Neural cell (in vitro differentiated cells): ENCODE results near the gene KBTBD8. TPM values are rescaled to one million over a fixed set of nuclear protein-coding genes. Genes with fewer than 3 reads are reported as not detected.

Experiments
- H2AFZ ChIP-seq: fragments of 200-600, 300-800 bp; sonication (generic), shearing (Covaris generic); 2 replicates; pipeline ENCODE4 v1.6.0; 2014; ENCODE audit warnings: low read depth, mild to moderate bottlenecking, antibody characterized with exemption, low read length, moderate library complexity
- H3F3A ChIP-seq: fragments of 200-600 bp; shearing (Covaris generic); 2 replicates; pipeline ENCODE4 v1.6.1; 2016; ENCODE audit warnings: mild to moderate bottlenecking, moderate library complexity, mixed read lengths, antibody characterized with exemption, low read length; ENCODE audit not compliant: insufficient read depth, poor library complexity, severe bottlenecking
- H3K27ac ChIP-seq: fragments of 200-600, 300-800 bp; sonication (generic), shearing (Covaris generic); 2 replicates; pipeline ENCODE4 v1.5.1; 2014; ENCODE audit warnings: mild to moderate bottlenecking, low read length, moderate library complexity
- H3K27me3 ChIP-seq: fragments of 300-800, 200-600 bp; sonication (generic), shearing (Covaris generic); 2 replicates; pipeline ENCODE4 v1.6.0; 2014; ENCODE audit warnings: mild to moderate bottlenecking, low read depth, low read length, moderate library complexity; ENCODE audit not compliant: insufficient read depth
- H3K36me3 ChIP-seq: fragments of 300-800, 200-600 bp; sonication (generic), shearing (Covaris generic); 2 replicates; pipeline ENCODE4 v1.5.1; 2014; ENCODE audit warnings: mild to moderate bottlenecking, antibody characterized with exemption, low read length, moderate library complexity; ENCODE audit not compliant: insufficient read depth
- H3K4me2 ChIP-seq: fragments of 300-800, 200-600 bp; sonication (generic), shearing (Covaris generic); 2 replicates; pipeline ENCODE4 v1.6.0; 2014; ENCODE audit warnings: mild to moderate bottlenecking, low read length
- H3K4me3 ChIP-seq: fragments of 300-800, 200-600 bp; sonication (generic), shearing (Covaris generic); 2 replicates; pipeline ENCODE4 v1.5.1; 2014; ENCODE audit warnings: mild to moderate bottlenecking, low read length, moderate library complexity
- H3K79me2 ChIP-seq: fragments of 200-600 bp; shearing (Covaris generic); replicated peaks from 2 replicates; pipeline ENCODE4 v1.6.0; 2014; ENCODE audit warnings: mild to moderate bottlenecking, low read length, moderate library complexity; ENCODE audit not compliant: insufficient read depth
- H3K9ac ChIP-seq: fragments of 300-800, 200-600 bp; sonication (generic), shearing (Covaris generic); 2 replicates; pipeline ENCODE4 v1.6.1; 2016; ENCODE audit warnings: mild to moderate bottlenecking, low read length, mixed read lengths
- H3K9me2 ChIP-seq: fragments of 200-600 bp; shearing (Covaris generic); 2 replicates; pipeline ENCODE4 v1.6.1; 2016; ENCODE audit warnings: mild to moderate bottlenecking, low read length, mixed read lengths; ENCODE audit not compliant: insufficient read depth
- H3K9me3 ChIP-seq: fragments of 200-600, 300-800 bp; sonication (generic), shearing (Covaris generic); 2 replicates; pipeline ENCODE4 v1.6.1; 2016; ENCODE audit warnings: mild to moderate bottlenecking, mixed run types, low read length, moderate library complexity, mixed read lengths
- H4K20me1 ChIP-seq: fragments of 200-600 bp; shearing (Covaris generic); 2 replicates; pipeline ENCODE4 v1.6.1; 2016; ENCODE audit warnings: mild to moderate bottlenecking, mixed run types; ENCODE audit not compliant: insufficient read depth
- CTCF ChIP-seq: fragments of 450-650 bp; IDR thresholded peaks from 2 replicates; pipeline ENCODE4 v1.5.1; 2014; ENCODE audit warnings: antibody characterized with exemption, mild to moderate bottlenecking, moderate library complexity; ENCODE audit not compliant: poor library complexity, severe bottlenecking
- EP300 ChIP-seq: fragments of 450-650 bp; conservative IDR thresholded peaks from 2 replicates; pipeline ENCODE4 v1.6.1; 2014; ENCODE audit warnings: antibody characterized with exemption, mild to moderate bottlenecking, moderate library complexity; ENCODE audit not compliant: poor library complexity, severe bottlenecking
- EZH2 ChIP-seq: fragments of 200-600, 300-800 bp; shearing (Covaris generic), sonication (generic); IDR thresholded peaks from 2 replicates; pipeline ENCODE4 v1.6.1; 2014; ENCODE audit warnings: antibody characterized with exemption, low read length, borderline replicate concordance, mild to moderate bottlenecking; ENCODE audit not compliant: insufficient read depth, poor library complexity, severe bottlenecking
- MXI1 ChIP-seq: fragments of 450-650 bp; conservative IDR thresholded peaks from 2 replicates; pipeline ENCODE4 v1.6.1; 2014; ENCODE audit warnings: antibody characterized with exemption, mild to moderate bottlenecking; ENCODE audit not compliant: poor library complexity, severe bottlenecking
- POLR2AphosphoS5 ChIP-seq: IDR thresholded peaks from 2 replicates; pipeline ENCODE4 v1.6.1; 2012
- RAD21 ChIP-seq: fragments of 450-650 bp; conservative IDR thresholded peaks from 2 replicates; pipeline ENCODE4 v1.6.1; 2014; ENCODE audit warnings: antibody characterized with exemption, mild to moderate bottlenecking, moderate library complexity
- REST ChIP-seq: IDR thresholded peaks from 2 replicates; pipeline ENCODE4 v1.6.1; 2012; ENCODE audit warnings: borderline replicate concordance
- SMC3 ChIP-seq: fragments of 450-650 bp; conservative IDR thresholded peaks from 2 replicates; pipeline ENCODE4 v1.6.1; 2014; ENCODE audit warnings: antibody characterized with exemption, mild to moderate bottlenecking, moderate library complexity; ENCODE audit not compliant: poor library complexity
- TAF1 ChIP-seq: IDR thresholded peaks from 2 replicates; pipeline ENCODE4 v1.6.1; 2012; ENCODE audit warnings: low read depth
- polyA plus RNA-seq: library from polyadenylated mRNA; depleted of rRNA; stranded (reverse); fragments of >200 nt; gene quantifications from 2 replicates; pipeline ENCODE4 v1.2.3, GENCODE V29; 2014

Gene KBTBD8
- polyA plus RNA-seq, 1 donor from 2014 or later = 4.7 TPM

GRCh38 chr3:66956742-66957141 lies 41.4 kb upstream of the KBTBD8 start:
- Histone ChIP-seq H3K9ac (no peak overlapping the region), H3K9me2 (no peaks in the 10 kb centered on the region), H3K4me2 (no peak overlapping the region), H3F3A (no peaks in the 10 kb centered on the region), H3K36me3 (no peaks in the 10 kb centered on the region), H3K9me3 (no peaks in the 10 kb centered on the region), H3K4me3 (no peak overlapping the region), H3K27me3 (no peaks in the 10 kb centered on the region), H3K79me2 (no peaks in the 10 kb centered on the region), H2AFZ (no peak overlapping the region), H3K27ac (no peak overlapping the region), H4K20me1 (no peaks in the 10 kb centered on the region)
- TF ChIP-seq CTCF (no peak), EP300 (no peak), RAD21 (no peak), REST (no peak), TAF1 (no peak), MXI1 (no peak), POLR2AphosphoS5 (no peak), EZH2 (no peak), SMC3 (no peak)

GRCh38 chr3:66957367-66957766 lies 40.7 kb upstream of the KBTBD8 start:
- no peak overlapping the region for H3K4me2 ChIP-seq
- H3K36me3 ChIP-seq = no peaks in the 10 kb centered on the region
- no peak overlapping the region for H3K9ac ChIP-seq
- no peaks in the 10 kb centered on the region for H3K9me3 ChIP-seq
- no peaks in the 10 kb centered on the region for H3K27me3 ChIP-seq
- H3K27ac ChIP-seq = no peak overlapping the region
- no peaks in the 10 kb centered on the region for H3K79me2 ChIP-seq
- no peak overlapping the region for H2AFZ ChIP-seq
- H3K9me2 ChIP-seq = no peaks in the 10 kb centered on the region
- TF ChIP-seq RAD21 (no peak), EP300 (no peak), CTCF (no peak)
- no peaks in the 10 kb centered on the region for H4K20me1 ChIP-seq
- H3K4me3 ChIP-seq = no peak overlapping the region
- no peaks in the 10 kb centered on the region for H3F3A ChIP-seq
